ENCODE measurements around the gene ZBTB5. TPM values are rescaled to one million over a fixed set of nuclear protein-coding genes. Genes with fewer than 3 reads are reported as not detected.
A peak's percentile ranks its signal among the peaks of the same experiment; 100 is the strongest.

The ZBTB5 gene
- total and polyA plus RNA-seq, 4 donors, result 3.2 to 21.9 (median 8.3) TPM

- Histone ChIP-seq H3K4me3 (no peak overlapping the region), H3K9me3 (ENCODE audit: control insufficient read depth in 4 of 4, insufficient read depth in 3 of 4, low read length in 3 of 4) (no peaks in the 10 kb centered on the region), H3K9ac (ENCODE audit: insufficient read depth in 1 of 2, low read length in 2 of 2) (no peak overlapping the region), H3K36me3 (ENCODE audit: control insufficient read depth in 4 of 4, insufficient read depth in 4 of 4, low read length in 4 of 4) (peaks cover 14 to 61% (median 28%) of the 10 kb centered on the region in 4 donors), H3K4me1 (ENCODE audit: control insufficient read depth in 5 of 5, insufficient read depth in 5 of 5, low read length in 5 of 5) (peaks cover 0 to 8% (median 0%) of the 10 kb centered on the region in 5 donors), H3K27ac (ENCODE audit: low read depth in 1 of 2, low read length in 1 of 2) (no peak overlapping the region), H3K27me3 (ENCODE audit: control insufficient read depth in 3 of 3, insufficient read depth in 3 of 3, low read length in 2 of 3) (no peaks in the 10 kb centered on the region)
- 82 to 92% methylated on average over 14 of the region's 14 CpGs for WGBS, 2 donors
- TF ChIP-seq, protein P1, sequence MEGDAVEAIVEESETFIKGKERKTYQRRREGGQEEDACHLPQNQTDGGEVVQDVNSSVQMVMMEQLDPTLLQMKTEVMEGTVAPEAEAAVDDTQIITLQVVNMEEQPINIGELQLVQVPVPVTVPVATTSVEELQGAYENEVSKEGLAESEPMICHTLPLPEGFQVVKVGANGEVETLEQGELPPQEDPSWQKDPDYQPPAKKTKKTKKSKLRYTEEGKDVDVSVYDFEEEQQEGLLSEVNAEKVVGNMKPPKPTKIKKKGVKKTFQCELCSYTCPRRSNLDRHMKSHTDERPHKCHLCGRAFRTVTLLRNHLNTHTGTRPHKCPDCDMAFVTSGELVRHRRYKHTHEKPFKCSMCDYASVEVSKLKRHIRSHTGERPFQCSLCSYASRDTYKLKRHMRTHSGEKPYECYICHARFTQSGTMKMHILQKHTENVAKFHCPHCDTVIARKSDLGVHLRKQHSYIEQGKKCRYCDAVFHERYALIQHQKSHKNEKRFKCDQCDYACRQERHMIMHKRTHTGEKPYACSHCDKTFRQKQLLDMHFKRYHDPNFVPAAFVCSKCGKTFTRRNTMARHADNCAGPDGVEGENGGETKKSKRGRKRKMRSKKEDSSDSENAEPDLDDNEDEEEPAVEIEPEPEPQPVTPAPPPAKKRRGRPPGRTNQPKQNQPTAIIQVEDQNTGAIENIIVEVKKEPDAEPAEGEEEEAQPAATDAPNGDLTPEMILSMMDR (IDR thresholded peaks at IDR 0.05; ENCODE audit: control extremely low read depth, extremely low read depth), result no peak
- ATAC-seq (ENCODE audit: insufficient read depth, low FRiP score) (peak; percentile 11), DNase-seq (no peak)
Measured at GRCh38 chr9:37430841-37431597, 34.2 kb downstream of the ZBTB5 start.

- Histone ChIP-seq H3K9me3 (ENCODE audit: control insufficient read depth in 4 of 4, insufficient read depth in 3 of 4, low read length in 3 of 4) (no peaks in the 10 kb centered on the region), H3K36me3 (ENCODE audit: control insufficient read depth in 4 of 4, insufficient read depth in 4 of 4, low read length in 4 of 4) (peaks cover 4 to 58% (median 30%) of the 10 kb centered on the region in 4 donors), H3K4me3 (no peak overlapping the region), H3K4me1 (ENCODE audit: control insufficient read depth in 5 of 5, insufficient read depth in 5 of 5, low read length in 5 of 5) (peaks cover 0 to 8% (median 7%) of the 10 kb centered on the region in 5 donors), H3K27ac (ENCODE audit: low read depth in 1 of 2, low read length in 1 of 2) (no peak overlapping the region), H3K9ac (ENCODE audit: insufficient read depth in 1 of 2, low read length in 2 of 2) (no peak overlapping the region), H3K27me3 (ENCODE audit: control insufficient read depth in 3 of 3, insufficient read depth in 3 of 3, low read length in 2 of 3) (no peaks in the 10 kb centered on the region)
- DNase-seq (no peak), ATAC-seq (ENCODE audit: insufficient read depth, low FRiP score) (no peak)
- 93% methylated on average over 17 of the region's 17 CpGs for WGBS, 2 donors
- TF ChIP-seq, protein P1 (IDR thresholded peaks at IDR 0.05; ENCODE audit: control extremely low read depth, extremely low read depth), result no peak
Measured at GRCh38 chr9:37429441-37430285, 35.6 kb downstream of the ZBTB5 start.

GRCh38 chr9:37428345-37428744 is 36.9 kb downstream of the ZBTB5 start:
- Histone ChIP-seq H3K27ac (ENCODE audit: low read depth in 1 of 2, low read length in 1 of 2) (no peak overlapping the region), H3K9me3 (ENCODE audit: control insufficient read depth in 4 of 4, insufficient read depth in 3 of 4, low read length in 3 of 4) (no peaks in the 10 kb centered on the region), H3K4me3 (no peak overlapping the region), H3K27me3 (ENCODE audit: control insufficient read depth in 3 of 3, insufficient read depth in 3 of 3, low read length in 2 of 3) (no peaks in the 10 kb centered on the region), H3K4me1 (ENCODE audit: control insufficient read depth in 5 of 5, insufficient read depth in 5 of 5, low read length in 5 of 5) (peaks cover under 1 to 18% (median 12%) of the 10 kb centered on the region in 5 donors), H3K36me3 (ENCODE audit: control insufficient read depth in 4 of 4, insufficient read depth in 4 of 4, low read length in 4 of 4) (peaks cover 4 to 49% (median 21%) of the 10 kb centered on the region in 4 donors), H3K9ac (ENCODE audit: insufficient read depth in 1 of 2, low read length in 2 of 2) (no peak overlapping the region)
- ATAC-seq (ENCODE audit: insufficient read depth, low FRiP score) (no peak), DNase-seq (no peak)
- 94 to 96% methylated on average over 14 of the region's 14 CpGs for WGBS, 2 donors
- TF ChIP-seq, protein P1 (IDR thresholded peaks at IDR 0.05; ENCODE audit: control extremely low read depth, extremely low read depth), result no peak

Measured in lung (tissue), 12 donors.